H9 (cell line): ENCODE measurements around the gene ANKS1B. TPM values are rescaled to one million over a fixed set of nuclear protein-coding genes. Genes with fewer than 3 reads are reported as not detected.

Experiments
- DNase-seq: peaks from one replicate; pipeline ENCODE4 v3.0.0-alpha.2; 2017
- H2AFZ ChIP-seq: one replicate; pipeline ENCODE4 v1.6.1; 2013; ENCODE audit warnings: mild to moderate bottlenecking, low read length, control low read depth, moderate library complexity
- H2AK5ac ChIP-seq: 2 replicates; pipeline ENCODE4 v1.6.1; 2013; ENCODE audit warnings: low read length, control low read depth, mixed read lengths; ENCODE audit not compliant: insufficient read length
- H2BK120ac ChIP-seq: one replicate; pipeline ENCODE4 v1.6.1; 2013; ENCODE audit warnings: low read depth, mild to moderate bottlenecking, low read length, control low read depth, inconsistent platforms; ENCODE audit not compliant: poor library complexity, severe bottlenecking
- H2BK12ac ChIP-seq: 2 replicates; pipeline ENCODE4 v1.6.1; 2013; ENCODE audit warnings: low read length, control low read depth, mixed read lengths, low read depth; ENCODE audit not compliant: insufficient read length
- H2BK15ac ChIP-seq: 2 replicates; pipeline ENCODE4 v1.6.1; 2013; ENCODE audit warnings: low read depth, low read length, control low read depth
- H2BK20ac ChIP-seq: one replicate; pipeline ENCODE4 v1.6.1; 2013; ENCODE audit warnings: low read depth, mild to moderate bottlenecking, low read length, control low read depth, inconsistent platforms; ENCODE audit not compliant: poor library complexity, severe bottlenecking
- H2BK5ac ChIP-seq: 2 replicates; pipeline ENCODE4 v1.6.1; 2013; ENCODE audit warnings: low read length, control low read depth, mixed read lengths; ENCODE audit not compliant: insufficient read length
- H3K14ac ChIP-seq: 2 replicates; pipeline ENCODE4 v1.6.1; 2013; ENCODE audit warnings: low read length, control low read depth; ENCODE audit not compliant: insufficient read depth
- H3K18ac ChIP-seq: 2 replicates; pipeline ENCODE4 v1.6.1; 2013; ENCODE audit warnings: low read depth, mild to moderate bottlenecking, mixed read lengths, low read length, control low read depth; ENCODE audit not compliant: insufficient read length
- H3K23ac ChIP-seq: 2 replicates; pipeline ENCODE4 v1.6.1; 2013; ENCODE audit warnings: low read length, control low read depth, mixed read lengths, low read depth; ENCODE audit not compliant: insufficient read length
- H3K23me2 ChIP-seq: 2 replicates; pipeline ENCODE4 v1.6.1; 2013; ENCODE audit warnings: low read depth, mild to moderate bottlenecking, mixed read lengths, low read length, control low read depth; ENCODE audit not compliant: insufficient read length, poor library complexity, severe bottlenecking
- H3K27ac ChIP-seq: 2 replicates; pipeline ENCODE4 v1.5.1; 2013; ENCODE audit warnings: low read length, control low read depth, mixed read lengths, low read depth; ENCODE audit not compliant: insufficient read length
- H3K27me3 ChIP-seq: 2 replicates; pipeline ENCODE4 v1.6.1; 2013; ENCODE audit warnings: low read length, control low read depth, inconsistent platforms; ENCODE audit not compliant: insufficient read depth
- H3K4ac ChIP-seq: 2 replicates; pipeline ENCODE4 v1.6.1; 2013; ENCODE audit warnings: low read depth, mild to moderate bottlenecking, control low read depth, inconsistent platforms, low read length, moderate library complexity
- H3K4me1 ChIP-seq: 2 replicates; pipeline ENCODE4 v1.6.1; 2013; ENCODE audit warnings: low read length, control low read depth, inconsistent platforms; ENCODE audit not compliant: insufficient read depth
- H3K4me2 ChIP-seq: 2 replicates; pipeline ENCODE4 v1.6.1; 2013; ENCODE audit warnings: low read length, control low read depth, mixed read lengths; ENCODE audit not compliant: insufficient read length, insufficient read depth
- H3K56ac ChIP-seq: 2 replicates; pipeline ENCODE4 v1.6.1; 2013; ENCODE audit warnings: low read depth, mild to moderate bottlenecking, mixed read lengths, low read length, control low read depth; ENCODE audit not compliant: insufficient read length
- H3K79me1 ChIP-seq: 2 replicates; pipeline ENCODE4 v1.6.1; 2013; ENCODE audit warnings: low read depth, mild to moderate bottlenecking, moderate library complexity, low read length, control low read depth, inconsistent platforms; ENCODE audit not compliant: insufficient read depth, poor library complexity, severe bottlenecking
- H3K79me2 ChIP-seq: 2 replicates; pipeline ENCODE4 v1.6.1; 2013; ENCODE audit warnings: low read length, control low read depth, inconsistent platforms; ENCODE audit not compliant: insufficient read depth
- H3K9ac ChIP-seq: 2 replicates; pipeline ENCODE4 v1.6.1; 2013; ENCODE audit warnings: low read length, control low read depth, mixed read lengths; ENCODE audit not compliant: insufficient read length; ENCODE audit errors: extremely low read depth
- H3K9me3 ChIP-seq: one replicate; pipeline ENCODE4 v1.6.1; 2013; ENCODE audit warnings: low read depth, low read length, inconsistent platforms; ENCODE audit not compliant: control insufficient read depth
- H3T11ph ChIP-seq: one replicate; pipeline ENCODE4 v1.6.1; 2013; ENCODE audit warnings: mild to moderate bottlenecking, low read length, control low read depth, inconsistent platforms
- H4K20me1 ChIP-seq: one replicate; pipeline ENCODE4 v1.6.1; 2013; ENCODE audit not compliant: control insufficient read depth, insufficient read length, insufficient read depth
- H4K5ac ChIP-seq: 2 replicates; pipeline ENCODE4 v1.6.1; 2013; ENCODE audit warnings: low read depth, mild to moderate bottlenecking, mixed read lengths, low read length, control low read depth; ENCODE audit not compliant: insufficient read length
- H4K8ac ChIP-seq: replicated peaks from 2 replicates; pipeline ENCODE4 v1.6.1; 2013; ENCODE audit warnings: low read length, control low read depth, mixed read lengths, low read depth; ENCODE audit not compliant: insufficient read length
- H4K91ac ChIP-seq: 2 replicates; pipeline ENCODE4 v1.6.1; 2013; ENCODE audit warnings: low read depth, mild to moderate bottlenecking, moderate library complexity, mixed read lengths, low read length, control low read depth; ENCODE audit not compliant: insufficient read length
- H3K27ac Mint-ChIP-seq, 3 experiments: 2 replicates in 2 of 3; 3 replicates in 1 of 3; pipeline ENCODE4 v1.8.0; 2020 to 2021; ENCODE audit warnings: mixed read lengths in 3 of 3, mild to moderate bottlenecking in 1 of 3, moderate library complexity in 1 of 3
- H3K27me3 Mint-ChIP-seq: 2 replicates; pipeline ENCODE4 v1.8.0; 2021; ENCODE audit warnings: low read depth, mild to moderate bottlenecking, moderate library complexity, mixed read lengths
- H3K36me3 Mint-ChIP-seq, 3 experiments: 2 replicates in 2 of 3; 3 replicates in 1 of 3; pipeline ENCODE4 v1.8.0; 2020 to 2021; ENCODE audit warnings: low read depth in 3 of 3, mixed read lengths in 3 of 3; ENCODE audit not compliant: insufficient read depth in 1 of 3
- H3K4me1 Mint-ChIP-seq, 2 experiments: 2 replicates each; pipeline ENCODE4 v1.8.0; 2020; ENCODE audit warnings: mixed read lengths in 2 of 2
- H3K4me3 Mint-ChIP-seq, 2 experiments: 2 replicates in 1 of 2; 3 replicates in 1 of 2; pipeline ENCODE4 v1.8.0; 2020 to 2021; ENCODE audit warnings: mild to moderate bottlenecking in 2 of 2, mixed read lengths in 2 of 2, moderate library complexity in 1 of 2
- H3K9me3 Mint-ChIP-seq, 2 experiments: 2 replicates in 1 of 2; 3 replicates in 1 of 2; pipeline ENCODE4 v1.8.0; 2020; ENCODE audit warnings: mild to moderate bottlenecking in 2 of 2, mixed read lengths in 2 of 2, moderate library complexity in 1 of 2
- CTCF ChIP-seq: fragments of 200-600 bp; sonication (generic); conservative IDR thresholded peaks from 3 replicates; pipeline ENCODE4 v1.8.0; 2021; ENCODE audit warnings: antibody characterized with exemption, mild to moderate bottlenecking
- WGBS: extraction: QIAGEN DNeasy Blood & Tissue Kit; methylation state at CpG from one replicate; pipeline ENCODE4 v1.1.7; 2013; ENCODE audit warnings: missing lambda C conversion rate, low lambda C conversion rate, mixed read lengths; ENCODE audit not compliant: insufficient read length; ENCODE audit errors: extremely low coverage; 5-methylcytosine and 5-hydroxymethylcytosine counted together
- total RNA-seq: library from RNA; stranded (reverse); gene quantifications from 2 replicates; pipeline ENCODE4 v1.2.1, GENCODE V29; 2021

Gene ANKS1B
- total RNA-seq, 1 experiment from 2014 or later = 4.1 TPM

GRCh38 chr12:99092100-99092851, 892.5 kb downstream of the ANKS1B start:
- Histone ChIP-seq H3K79me2 (no peaks in the 10 kb centered on the region), H2AFZ (no peak overlapping the region), H2BK12ac (no peak overlapping the region), H3K79me1 (no peaks in the 10 kb centered on the region), H3K56ac (no peak overlapping the region), H3K23me2 (no peaks in the 10 kb centered on the region), H2BK5ac (no peak overlapping the region), H4K5ac (no peak overlapping the region), H3T11ph (no peak overlapping the region), H2AK5ac (no peak overlapping the region), H3K14ac (no peak overlapping the region), H3K27me3 (no peaks in the 10 kb centered on the region), H3K27ac (no peak overlapping the region), H4K91ac (no peak overlapping the region), H2BK15ac (no peak overlapping the region), H4K20me1 (no peaks in the 10 kb centered on the region), H3K9ac (no peak overlapping the region), H2BK20ac (no peak overlapping the region), H3K4ac (no peak overlapping the region), H3K18ac (no peak overlapping the region), H3K23ac (no peak overlapping the region), H3K4me1 (peaks cover 7% of the 10 kb centered on the region; the same call in 1 of the 2 replicates), H3K9me3 (no peaks in the 10 kb centered on the region), H2BK120ac (no peak overlapping the region), H3K4me2 (no peak overlapping the region), H4K8ac (no peak overlapping the region)
- H3K9me3 Mint-ChIP-seq = no peaks in the 10 kb centered on the region
- DNase-seq = no peak
- no peak for TF ChIP-seq CTCF
- no peaks in the 10 kb centered on the region for H3K27me3 Mint-ChIP-seq
- H3K4me3 Mint-ChIP-seq = no peak overlapping the region
- WGBS = no CpG with 5 or more reads among the region's 9 CpGs
- no peaks in the 10 kb centered on the region for H3K36me3 Mint-ChIP-seq
- peaks cover 9 to 17% of the 10 kb centered on the region in 2 experiments for H3K4me1 Mint-ChIP-seq
- H3K27ac Mint-ChIP-seq = no peak overlapping the region; a peak in 1 of 7 replicates
